Measurements from ENCODE around the gene CPA4.
A peak's percentile ranks its signal among the peaks of the same experiment; 100 is the strongest.

Gene CPA4

GRCh38 chr7:130366564-130366963 lies 73.6 kb downstream of the CPA4 start:
- no peak for DNase-seq

- peak in 3 of 5 experiments; percentile 19 to 39 (median 23) for DNase-seq
Measured at GRCh38 chr7:130367088-130367755, 74.3 kb downstream of the CPA4 start.

- DNase-seq: no peak
Measured at GRCh38 chr7:130367836-130368746, 75.1 kb downstream of the CPA4 start.

GRCh38 chr7:130369110-130369711 lies 76.2 kb downstream of the CPA4 start:
- DNase-seq: no peak

GRCh38 chr7:130369831-130370550 lies 77.0 kb downstream of the CPA4 start:
- no peak for DNase-seq

GRCh38 chr7:130371046-130371445 lies 78.1 kb downstream of the CPA4 start:
- no peak for DNase-seq

- DNase-seq: no peak
Measured at GRCh38 chr7:130372402-130373165, 79.6 kb downstream of the CPA4 start.

Measured in T-helper 2 cell (primary cell).